ENCODE data around the gene FOXO3.
"Not testable (repeated sequence)": the region's sequence is repeated elsewhere in the genome, so short reads cannot be mapped to it uniquely, and the experiment has no call there.

Gene FOXO3

DNA sequence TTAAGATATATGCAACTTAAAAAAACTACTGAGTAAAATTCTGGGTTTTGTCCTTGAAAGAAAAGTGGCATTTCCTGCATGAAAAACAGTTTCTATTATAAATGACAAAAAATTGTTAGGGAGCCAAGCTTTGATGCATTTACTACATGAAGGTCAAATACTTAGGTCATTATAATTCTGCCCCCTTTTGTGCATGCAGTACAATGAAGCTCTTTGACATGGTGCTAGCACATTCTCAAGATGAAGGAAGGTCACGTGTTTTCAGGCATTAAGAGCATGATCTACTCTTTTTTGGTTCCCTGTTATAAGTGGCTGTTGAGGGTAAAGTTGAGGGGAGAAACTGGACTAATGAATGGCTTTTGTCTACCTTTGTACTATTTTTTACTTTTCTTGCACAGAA, 72.7 kb downstream of the FOXO3 start:
- no peak for DNase-seq

DNA sequence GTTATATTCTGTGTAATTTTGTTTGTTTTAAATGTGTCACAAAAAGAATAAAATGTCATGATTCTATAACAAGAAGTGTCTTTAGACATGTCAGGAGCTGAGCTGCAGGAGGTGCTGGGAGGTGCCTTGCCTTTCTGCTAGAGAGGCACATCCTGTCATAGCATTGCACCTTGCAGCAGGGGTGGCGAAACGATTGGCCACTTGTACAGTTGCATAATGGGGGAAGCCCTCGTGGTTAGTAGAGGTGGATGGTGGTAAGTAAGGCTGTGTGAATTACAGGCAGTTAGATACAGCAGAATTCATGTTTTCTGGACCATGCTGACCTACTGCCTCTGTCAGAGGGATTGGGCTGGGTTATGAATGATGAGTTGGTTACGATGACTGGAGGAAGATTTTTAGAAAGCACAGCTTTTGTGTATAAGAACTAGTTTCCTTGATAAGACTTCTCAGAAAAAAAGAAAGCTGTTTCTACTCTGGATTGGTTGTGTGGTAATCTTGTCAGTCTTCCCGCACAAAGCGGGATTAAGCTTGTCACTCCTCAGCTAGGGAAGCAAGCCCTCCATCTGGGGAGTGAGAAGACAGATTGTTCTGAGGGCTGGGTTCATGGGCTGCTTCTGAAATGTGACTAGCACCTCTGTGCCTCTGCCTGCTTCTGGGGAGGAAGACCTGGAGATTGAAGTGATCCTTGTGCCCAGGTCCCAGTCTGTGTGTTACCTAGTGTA, 74.9 kb downstream of the FOXO3 start:
- DNase-seq: no peak

DNA sequence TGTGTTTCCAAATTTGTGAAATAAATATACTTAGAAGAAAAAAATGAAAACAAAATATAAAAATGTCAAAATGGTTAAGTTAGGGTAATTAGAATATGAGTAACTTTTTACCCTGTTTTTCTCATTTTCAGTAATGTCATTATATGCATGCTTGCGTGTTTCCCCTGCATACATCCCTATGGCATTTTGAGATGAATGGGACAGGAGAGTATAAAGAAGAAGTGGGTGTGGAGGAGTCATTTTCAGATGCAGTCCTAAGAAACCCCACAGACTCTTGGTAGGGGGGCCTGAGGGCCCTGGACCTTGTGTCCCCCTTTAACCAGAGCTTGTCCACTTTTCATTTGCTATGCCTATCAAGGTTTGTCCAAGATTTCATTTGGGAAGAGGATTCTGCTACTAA, 77.2 kb downstream of the FOXO3 start:
- no peak for DNase-seq

DNA sequence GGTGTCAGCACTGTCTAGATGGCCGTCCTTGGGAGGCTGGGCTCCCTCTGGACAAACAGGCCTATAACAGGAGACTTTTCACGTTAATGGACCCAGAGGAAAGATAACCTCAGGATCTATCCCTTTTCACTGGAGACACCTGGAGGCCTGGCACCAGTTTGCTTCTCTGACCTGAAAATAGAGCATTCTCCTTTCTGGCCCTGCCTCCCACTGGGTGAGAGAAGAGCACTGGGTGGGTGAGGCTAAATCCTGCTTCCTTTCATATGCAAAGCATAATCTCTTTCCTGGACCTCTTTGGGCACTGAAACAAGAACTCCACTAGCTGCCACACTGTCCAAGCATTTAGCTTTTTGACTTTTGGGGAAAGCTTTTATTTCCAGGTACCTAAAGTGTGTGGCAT, 78.3 kb downstream of the FOXO3 start:
- no peak for DNase-seq

DNA sequence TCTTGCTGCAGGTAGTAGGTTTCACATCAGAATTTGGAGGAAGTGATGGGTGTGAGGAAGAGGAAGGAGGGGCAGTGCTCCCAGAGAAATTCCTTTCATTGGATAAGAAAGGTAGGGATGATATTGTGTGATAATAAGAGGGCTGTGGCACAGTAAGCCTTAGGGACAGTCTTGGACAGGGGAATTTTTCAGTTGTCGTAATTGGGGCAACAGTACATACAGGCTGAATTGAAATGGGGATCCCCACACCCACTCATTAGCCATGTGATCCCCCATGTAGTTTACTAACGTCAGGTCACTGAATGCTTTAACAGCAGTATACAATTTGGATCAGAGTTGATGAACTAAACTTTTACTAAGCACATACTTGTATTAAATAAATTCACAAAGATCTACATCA, 79.4 kb downstream of the FOXO3 start:
- no peak for DNase-seq

DNA sequence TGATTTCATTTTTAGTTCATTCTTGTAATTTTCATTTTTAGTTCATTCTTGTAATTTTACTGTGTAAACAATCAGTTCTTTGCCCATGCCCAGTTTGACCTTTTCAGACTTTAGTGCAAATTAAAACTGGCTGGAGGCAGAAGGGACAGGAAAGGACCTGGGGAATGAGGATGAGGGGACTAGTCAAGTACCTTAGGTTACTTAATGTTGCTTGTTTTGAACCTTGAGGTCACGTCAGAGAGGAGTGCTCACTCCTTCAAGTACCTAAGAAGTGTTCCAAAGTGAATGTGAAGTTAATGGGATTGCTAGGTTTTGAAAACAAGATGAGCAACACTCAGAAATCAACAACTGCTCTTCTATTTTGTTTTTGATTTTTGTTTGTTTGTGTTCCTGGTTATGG, 82.5 kb downstream of the FOXO3 start:
- no peak for DNase-seq

DNA sequence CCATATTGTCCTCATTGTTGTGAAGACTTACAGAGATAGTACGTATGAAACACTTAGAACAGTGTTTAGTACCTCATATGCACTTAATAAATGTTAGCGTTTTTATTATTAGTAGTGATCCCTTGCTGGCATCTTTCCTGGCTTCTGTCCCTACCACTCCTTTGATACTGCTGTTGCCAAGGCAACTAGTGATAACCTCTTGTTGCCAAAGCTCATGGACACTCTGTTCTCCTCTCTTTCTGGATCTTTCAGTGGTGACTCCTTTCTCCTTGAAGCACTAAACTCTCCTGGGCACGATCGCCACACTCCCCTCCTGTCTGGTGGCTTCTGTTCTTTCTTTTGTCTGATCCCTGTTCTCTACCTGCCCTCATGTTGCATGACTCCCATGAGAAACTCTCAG, 83.5 kb downstream of the FOXO3 start:
- DNase-seq: no peak

DNA sequence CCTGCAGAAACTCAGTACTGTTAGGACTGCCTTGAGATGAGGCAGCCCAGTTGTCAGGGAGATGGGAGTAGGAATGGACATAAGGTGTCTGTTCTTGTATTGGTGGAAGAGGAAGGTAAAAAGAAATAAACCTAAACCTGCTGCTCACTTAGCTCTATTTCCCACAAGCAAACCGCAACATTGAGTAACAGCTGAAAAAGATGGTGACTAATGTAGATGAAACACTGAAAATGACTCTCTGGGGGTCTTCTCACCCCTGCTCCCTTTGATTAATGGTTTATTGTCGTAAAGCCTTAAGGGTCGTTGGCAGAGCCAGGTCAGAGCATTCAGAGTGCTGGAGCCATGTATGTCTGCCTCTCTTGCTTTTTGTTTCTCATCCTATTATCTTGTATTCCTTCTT, 87.5 kb downstream of the FOXO3 start:
- DNase-seq: no peak

DNA sequence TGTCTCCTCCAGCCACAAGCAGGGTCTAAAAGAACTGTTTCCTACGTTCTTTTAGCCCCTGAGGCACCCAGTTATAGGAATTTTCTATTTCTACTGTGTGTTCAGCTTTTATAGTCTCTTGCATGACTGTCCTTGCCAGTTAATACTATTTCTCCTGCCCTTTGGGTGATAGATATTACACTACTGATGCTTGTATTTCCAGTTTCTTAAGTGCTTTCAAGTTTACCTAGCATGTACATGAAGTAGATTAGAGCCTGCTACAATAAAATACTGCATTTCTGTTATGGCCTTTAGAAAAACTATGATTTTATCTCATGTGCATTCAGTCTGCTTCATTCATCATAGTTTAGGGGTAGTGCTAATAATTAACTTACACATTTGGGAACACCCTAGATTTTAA, 89.6 kb downstream of the FOXO3 start:
- no peak for DNase-seq

DNA sequence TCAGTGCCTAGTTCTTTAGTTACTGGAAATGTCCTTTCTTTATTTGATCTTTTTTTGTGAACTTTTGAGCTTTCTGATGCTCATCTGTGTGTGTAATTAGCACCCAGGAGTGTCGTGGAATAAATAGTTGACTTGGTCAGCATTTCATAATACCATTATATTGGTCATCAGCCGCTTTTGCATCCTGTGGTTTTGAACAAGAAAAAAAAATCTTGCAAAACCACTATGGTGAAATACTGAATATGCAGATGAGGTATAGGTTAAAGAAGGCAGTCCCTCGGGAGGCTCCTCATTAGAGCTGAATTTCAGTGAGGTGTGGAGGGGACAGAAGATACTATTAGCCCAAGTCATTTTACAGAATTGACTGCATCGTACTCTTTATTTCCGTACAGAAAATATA, 90.1 kb downstream of the FOXO3 start:
- no peak for DNase-seq

DNA sequence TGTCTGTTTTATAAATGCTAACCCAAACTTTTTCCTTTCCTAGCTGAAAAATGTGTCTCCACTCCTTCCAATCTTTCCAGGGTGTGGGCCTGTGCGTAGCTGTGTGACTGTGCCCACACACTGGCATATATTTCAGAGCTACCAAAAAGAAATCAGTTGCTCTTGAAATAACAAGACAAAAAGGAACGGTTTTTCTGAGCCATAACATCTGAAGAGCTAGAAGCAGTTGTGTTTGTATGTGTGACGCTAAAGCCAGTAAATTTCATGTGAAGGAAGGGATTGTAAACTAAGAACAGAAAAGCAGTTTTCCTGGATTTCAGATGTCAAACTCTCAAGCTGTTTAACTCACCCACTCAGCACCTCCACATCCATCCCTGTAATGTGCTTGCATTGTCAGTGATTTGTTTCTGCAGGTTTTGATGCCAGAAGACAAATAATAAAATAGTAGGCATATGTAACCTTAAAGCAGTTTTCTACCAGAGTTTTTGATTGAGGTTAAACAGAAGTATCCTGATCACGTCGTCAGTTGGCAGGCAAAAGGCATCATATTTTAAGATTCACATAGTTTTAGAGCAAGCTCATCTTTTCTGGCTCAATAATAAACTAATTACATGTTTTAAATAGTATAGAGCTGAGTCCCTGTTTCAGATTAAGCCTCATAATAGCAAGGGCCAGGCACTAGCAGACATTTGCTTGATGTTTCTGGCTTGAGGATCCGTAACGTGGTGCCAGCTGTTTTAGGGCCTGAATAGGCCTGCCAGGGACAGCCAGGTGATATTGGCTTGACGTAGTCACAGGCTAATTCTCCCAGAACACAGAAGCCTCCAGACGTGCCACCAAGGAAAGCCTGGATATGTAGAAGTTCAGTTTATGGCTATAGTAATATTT, 90.9 kb downstream of the FOXO3 start:
- DNase-seq: no peak

DNA sequence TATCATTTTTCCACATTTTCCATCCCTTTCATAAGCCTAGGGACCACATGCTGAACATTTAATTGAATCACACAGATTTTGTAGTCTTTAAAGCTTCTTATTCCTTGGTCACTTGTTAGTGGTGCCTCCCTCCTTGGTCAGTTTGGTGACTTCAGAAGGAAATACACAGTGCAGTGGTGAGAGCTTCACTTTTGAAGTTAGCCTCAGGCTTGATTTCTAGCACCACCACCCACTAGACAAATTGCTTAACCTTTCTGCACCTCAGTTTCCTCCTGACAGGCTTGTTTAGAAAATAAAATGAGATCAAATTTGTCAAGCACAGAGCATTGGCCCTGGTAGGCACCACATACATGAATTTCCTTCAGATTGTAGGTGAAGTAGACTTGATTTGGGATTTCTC, 91.7 kb downstream of the FOXO3 start:
- DNase-seq: no peak

DNA sequence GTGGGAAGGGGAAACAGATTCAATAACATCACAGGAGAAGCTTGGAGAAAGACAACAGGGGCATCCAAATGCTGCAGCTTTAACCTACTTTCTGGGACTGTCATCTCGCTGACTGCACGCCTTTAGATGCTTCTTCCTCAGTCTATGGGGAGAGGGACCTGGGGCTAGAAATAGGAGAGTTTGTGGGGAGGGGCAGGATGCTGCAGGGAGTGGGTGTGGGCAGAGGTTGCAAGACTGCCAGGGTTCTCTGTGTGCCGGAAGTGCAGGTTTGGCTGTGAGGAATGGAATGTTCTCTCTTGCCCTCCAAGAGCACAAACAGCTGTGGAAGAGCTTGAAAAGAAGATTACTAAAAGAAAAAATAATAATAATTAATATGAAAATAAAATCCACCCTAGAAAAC, 93.2 kb downstream of the FOXO3 start:
- no peak for DNase-seq

DNA sequence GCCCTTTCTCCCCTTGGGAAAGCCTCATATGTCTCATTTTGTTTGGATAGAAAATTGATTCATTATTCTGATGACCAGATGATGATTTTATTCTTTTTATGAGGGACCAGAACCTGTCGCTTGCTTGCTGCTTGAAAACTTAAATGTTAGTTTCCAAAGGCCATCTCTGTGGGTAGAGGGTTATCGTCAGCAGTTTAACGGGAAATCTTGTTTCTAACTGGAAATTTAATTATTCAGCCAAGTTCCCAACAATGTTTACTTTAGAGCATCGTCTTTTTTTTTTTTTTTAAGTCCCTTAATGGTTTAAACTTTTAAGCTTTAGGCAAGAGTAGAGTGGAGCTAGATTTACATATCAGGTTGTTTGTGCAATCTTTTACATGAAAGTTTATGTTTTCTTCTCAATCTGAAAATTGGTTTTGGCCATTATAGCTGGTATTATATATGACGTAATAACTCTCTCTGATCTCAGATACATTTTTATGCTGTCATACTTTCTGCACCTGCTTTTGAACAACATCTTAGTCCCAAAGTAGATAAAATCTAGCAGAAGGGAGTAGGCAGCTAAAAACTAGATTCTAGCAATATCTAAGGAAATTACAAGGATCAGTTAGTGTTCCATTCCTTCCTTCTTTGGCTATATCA, 93.9 kb downstream of the FOXO3 start:
- no peak for DNase-seq

DNA sequence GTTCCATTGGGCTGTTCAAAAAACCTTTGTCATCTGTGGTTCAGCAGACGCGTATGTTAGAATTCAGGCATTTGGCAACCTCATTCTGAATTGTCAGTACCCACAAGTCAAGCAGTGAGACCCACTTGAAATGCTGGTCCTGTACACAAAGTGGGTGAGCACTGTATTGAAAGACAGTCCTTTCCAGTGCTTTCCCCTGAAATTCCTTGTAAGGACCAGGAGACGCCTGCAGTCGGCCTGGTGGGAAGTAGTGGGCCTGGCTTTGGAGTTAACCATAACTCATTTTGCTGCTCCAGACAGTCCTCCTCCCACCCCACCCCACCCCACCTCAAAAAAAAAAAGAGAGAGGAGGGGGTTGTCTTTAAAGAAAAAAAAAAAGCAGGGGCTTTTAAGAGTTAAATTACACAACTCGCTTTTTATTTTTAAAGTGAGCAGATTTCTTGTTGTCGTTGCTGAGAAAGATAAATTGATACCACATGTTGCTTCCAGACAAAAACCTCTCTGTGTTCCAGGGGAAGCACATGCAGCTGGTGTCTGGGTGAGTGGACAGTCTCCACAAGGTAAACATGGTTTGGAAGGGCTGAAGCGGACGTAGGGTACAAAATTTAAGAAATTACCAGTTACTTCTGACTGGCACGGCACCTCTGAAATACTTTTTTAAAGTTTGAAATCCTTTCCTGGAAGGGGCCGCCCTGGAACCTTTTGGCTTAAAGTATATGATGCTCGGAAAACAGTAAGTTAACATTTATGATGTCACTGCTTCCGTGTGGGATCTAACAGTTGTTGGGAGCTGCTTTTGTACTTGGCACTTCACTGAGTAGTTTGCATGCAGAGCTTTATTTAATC, 95.3 kb downstream of the FOXO3 start:
- DNase-seq: no peak

DNA sequence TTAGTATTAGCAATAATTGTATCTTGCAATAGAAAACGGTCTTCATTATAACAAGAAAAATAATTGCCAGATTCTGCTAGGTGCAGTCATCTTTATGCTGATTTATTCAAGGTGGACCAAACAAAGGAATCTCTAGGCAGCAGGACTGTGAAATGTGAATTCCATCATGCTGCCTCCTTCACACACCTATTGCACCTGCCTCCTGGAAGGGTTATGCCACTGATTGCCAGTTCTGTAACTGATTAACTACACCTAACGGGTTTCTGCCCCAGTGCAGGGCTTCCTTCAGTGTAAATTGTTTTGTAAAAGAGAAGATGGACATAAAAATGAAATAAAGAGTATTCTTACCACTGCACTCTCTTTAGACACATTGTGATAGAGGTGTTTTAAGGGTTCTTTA, 96.1 kb downstream of the FOXO3 start:
- DNase-seq: no peak

DNA sequence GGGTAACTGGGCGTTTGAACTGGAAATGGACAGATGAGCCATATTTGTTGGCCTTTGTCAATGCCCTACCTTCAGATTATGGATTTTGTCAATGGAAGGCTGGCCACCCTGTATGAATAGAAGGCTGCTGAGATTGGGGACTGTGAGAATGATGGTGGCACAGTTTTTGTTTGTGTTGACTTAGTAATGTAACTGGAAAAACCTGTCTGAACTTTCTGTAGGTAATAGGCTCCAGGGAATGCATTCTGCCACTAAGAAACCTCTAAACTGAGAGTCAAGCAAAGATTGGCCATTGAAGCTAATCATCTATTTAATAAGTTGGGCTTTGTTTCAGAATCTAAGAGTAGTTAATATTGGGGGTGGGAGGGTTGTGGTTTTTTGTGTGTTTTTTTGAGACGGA, 97.5 kb downstream of the FOXO3 start:
- no peak for DNase-seq

DNA sequence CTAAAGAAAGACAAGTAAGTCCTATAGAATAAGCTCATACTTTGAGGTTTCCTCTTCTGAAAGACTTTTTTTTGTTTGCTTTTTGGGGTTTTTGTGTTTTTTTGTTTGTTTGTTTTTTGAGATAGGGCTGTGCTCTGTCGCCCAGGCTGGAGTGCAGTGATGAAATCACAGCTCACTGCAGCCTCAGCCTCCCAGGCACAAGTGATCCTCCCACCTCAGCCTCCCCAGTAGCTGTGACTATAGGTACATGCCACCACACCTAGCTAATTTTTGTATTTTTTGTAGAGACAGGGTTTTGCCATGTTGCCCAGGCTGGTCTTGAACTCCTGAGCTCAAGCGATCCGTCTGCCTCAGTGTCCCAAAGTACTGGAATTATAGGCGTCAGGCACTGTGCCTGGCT, 98.1 kb downstream of the FOXO3 start:
- DNase-seq: not testable (repeated sequence)

DNA sequence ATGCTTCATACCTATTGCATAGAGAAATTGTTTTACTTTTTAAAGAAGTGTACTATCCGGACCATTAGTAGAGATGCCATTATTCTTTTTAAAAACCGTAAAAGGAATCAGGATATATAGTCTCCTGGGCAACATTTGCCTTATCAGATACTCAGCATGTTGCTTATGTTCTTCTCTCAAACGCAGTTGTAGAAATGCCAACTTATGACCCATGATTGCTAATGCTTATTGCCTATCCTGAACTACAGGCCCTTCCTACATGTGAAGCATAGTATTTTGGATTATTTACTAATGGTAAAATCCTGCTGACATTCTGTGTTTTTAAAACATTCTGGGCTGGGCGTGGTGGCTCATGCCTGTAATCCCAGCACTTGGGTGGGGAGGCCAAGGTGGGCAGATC, 99.5 kb downstream of the FOXO3 start:
- no peak for DNase-seq

DNA sequence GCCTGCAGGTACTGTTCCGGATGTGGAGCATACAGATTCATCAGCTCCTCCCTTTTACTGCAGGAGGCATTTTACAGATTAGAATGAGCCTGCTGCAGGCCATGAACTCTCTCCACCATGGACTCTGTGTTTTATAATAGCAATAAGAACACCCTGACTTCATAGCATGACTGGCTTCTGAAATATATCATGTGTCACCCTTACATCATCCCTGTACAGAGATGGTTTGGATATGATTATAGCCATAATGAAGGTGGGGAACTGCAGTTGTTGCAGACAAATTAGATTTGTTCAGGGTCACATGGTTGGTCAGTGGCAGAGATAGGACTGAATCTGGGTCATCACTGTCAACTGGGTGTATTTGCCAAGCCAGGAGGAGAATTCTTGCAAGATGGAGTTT, 100.7 kb downstream of the FOXO3 start:
- no peak for DNase-seq

DNA sequence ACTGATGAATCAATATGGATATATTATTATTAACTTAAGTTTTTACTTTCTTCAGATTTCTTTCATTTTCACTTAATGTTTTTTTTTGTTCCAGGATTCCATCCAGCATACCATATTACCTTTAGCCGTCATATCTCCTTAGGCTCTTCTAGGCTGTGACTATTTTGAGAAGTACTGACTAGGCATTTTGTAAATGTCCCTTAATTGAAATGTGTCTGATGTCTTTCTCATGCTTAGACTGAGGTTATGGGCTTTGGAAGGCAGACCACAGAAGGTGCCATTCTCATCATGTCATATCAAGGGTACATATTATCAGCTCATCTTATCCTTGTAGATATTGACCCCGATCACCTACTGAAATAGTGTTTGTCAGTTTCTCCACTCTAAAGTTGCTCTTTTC, 101.3 kb downstream of the FOXO3 start:
- DNase-seq: no peak

DNA sequence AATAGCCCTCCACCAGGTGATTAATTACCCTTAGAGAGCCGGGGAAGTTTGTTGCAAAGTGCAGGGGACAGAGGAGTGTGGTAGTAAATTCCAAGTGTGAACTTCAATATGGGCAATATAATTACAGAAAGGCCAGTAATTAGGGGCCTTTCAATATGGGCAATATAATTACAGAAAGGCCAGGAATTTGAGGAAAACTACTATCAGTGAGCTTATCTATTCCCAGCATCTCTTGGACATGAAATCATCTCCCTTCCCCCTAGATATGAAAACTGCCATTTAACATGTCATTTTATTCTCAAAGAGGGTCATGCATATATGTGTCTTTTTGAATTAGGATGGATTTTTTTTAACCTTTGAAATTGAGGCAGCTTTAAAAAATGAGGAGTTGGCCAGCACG, 102.0 kb downstream of the FOXO3 start:
- no peak for DNase-seq

DNA sequence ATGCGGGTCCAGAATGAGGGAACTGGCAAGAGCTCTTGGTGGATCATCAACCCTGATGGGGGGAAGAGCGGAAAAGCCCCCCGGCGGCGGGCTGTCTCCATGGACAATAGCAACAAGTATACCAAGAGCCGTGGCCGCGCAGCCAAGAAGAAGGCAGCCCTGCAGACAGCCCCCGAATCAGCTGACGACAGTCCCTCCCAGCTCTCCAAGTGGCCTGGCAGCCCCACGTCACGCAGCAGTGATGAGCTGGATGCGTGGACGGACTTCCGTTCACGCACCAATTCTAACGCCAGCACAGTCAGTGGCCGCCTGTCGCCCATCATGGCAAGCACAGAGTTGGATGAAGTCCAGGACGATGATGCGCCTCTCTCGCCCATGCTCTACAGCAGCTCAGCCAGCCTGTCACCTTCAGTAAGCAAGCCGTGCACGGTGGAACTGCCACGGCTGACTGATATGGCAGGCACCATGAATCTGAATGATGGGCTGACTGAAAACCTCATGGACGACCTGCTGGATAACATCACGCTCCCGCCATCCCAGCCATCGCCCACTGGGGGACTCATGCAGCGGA, 102.9 kb downstream of the FOXO3 start:
- DNase-seq: not testable (repeated sequence)

Measured in activated CD4-positive, alpha-beta T cell treated with anti-CD3 and anti-CD28 coated beads, Interleukin-2, amount 50 U/mL, for 1 hour (primary cell).